SH-SY5Y (cell line): ENCODE results near the gene PRUNE1.

Experiments
- GATA2 ChIP-seq: IDR thresholded peaks from 2 replicates; pipeline ENCODE4 v1.6.1; 2011; ENCODE audit warnings: mild to moderate bottlenecking, low read depth, low read length
- GATA3 ChIP-seq: IDR thresholded peaks from 2 replicates; pipeline ENCODE4 v1.6.1; 2011; ENCODE audit warnings: low read depth, mild to moderate bottlenecking, low read length, moderate library complexity

DNA sequence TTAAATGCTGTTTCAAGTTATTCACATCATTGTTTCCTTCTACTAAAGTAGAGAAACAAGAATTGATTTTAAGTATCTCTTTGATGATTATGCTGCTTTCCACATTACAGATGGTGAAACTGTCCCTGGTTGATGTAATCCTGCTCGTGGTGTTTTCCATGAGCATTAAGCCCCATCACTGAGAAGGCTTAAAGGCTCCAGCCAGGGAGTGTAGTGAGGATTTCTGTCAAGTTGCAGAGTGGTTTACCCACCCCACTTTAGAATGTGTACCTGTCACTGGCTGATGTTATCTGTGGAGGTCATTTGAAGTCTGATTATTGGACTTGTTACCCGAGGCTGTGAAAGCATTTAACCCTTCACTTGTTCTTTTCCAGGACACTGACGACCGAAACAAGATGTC lies 46.5 kb upstream of the PRUNE1 start:
- TF ChIP-seq GATA3 (no peak), GATA2 (no peak)
